ENCODE measurements around the gene DCLRE1C.

- TF ChIP-seq POLR2A (IDR thresholded peaks at IDR 0.05; ENCODE audit: low read depth, low read length) (no peak), CTCF (IDR thresholded peaks at IDR 0.05; ENCODE audit: extremely low read depth in 1 of 2, insufficient read depth in 1 of 2, low read depth in 1 of 2, low read length in 2 of 2) (no peak), EZH2 (IDR thresholded peaks at IDR 0.05; ENCODE audit: borderline replicate concordance, low read depth, low read length, severe bottlenecking) (no peak), MAX (IDR thresholded peaks at IDR 0.05; ENCODE audit: insufficient read depth, insufficient read length) (no peak), POLR2AphosphoS5 (IDR thresholded peaks at IDR 0.05; ENCODE audit: insufficient read depth, low read depth, low read length) (no peak), JUN (IDR thresholded peaks at IDR 0.05; ENCODE audit: borderline replicate concordance, insufficient read depth, insufficient read length, low read depth) (no peak), MYC (IDR thresholded peaks at IDR 0.05; ENCODE audit: low read depth, low read length) (no peak), FOS (IDR thresholded peaks at IDR 0.05; ENCODE audit: borderline replicate concordance, insufficient read depth, low read length) (no peak), GATA2 (IDR thresholded peaks at IDR 0.05; ENCODE audit: insufficient read depth, insufficient read length, low read depth, low read length) (no peak)
Measured at GRCh38 chr10:14858338-14858960, 95.4 kb downstream of the DCLRE1C start.

Data from endothelial cell of umbilical vein (primary cell).